Stimulated activated CD8-positive, alpha-beta memory T cell treated with anti-CD3 and anti-CD28 coated beads, Interleukin-4, amount 100 ng/mL, for 1 hour (primary cell): ENCODE measurements around the gene ASL.
"Not testable (repeated sequence)": the region's sequence is repeated elsewhere in the genome, so short reads cannot be mapped to it uniquely, and the experiment has no call there.

Source experiments
- DNase-seq, 2 donors: peaks; one replicate each; pipeline ENCODE4 v3.0.0-alpha.2; 2020; ENCODE audit warnings: low read depth in 2 of 2, low spot score in 1 of 2

Gene ASL

DNA sequence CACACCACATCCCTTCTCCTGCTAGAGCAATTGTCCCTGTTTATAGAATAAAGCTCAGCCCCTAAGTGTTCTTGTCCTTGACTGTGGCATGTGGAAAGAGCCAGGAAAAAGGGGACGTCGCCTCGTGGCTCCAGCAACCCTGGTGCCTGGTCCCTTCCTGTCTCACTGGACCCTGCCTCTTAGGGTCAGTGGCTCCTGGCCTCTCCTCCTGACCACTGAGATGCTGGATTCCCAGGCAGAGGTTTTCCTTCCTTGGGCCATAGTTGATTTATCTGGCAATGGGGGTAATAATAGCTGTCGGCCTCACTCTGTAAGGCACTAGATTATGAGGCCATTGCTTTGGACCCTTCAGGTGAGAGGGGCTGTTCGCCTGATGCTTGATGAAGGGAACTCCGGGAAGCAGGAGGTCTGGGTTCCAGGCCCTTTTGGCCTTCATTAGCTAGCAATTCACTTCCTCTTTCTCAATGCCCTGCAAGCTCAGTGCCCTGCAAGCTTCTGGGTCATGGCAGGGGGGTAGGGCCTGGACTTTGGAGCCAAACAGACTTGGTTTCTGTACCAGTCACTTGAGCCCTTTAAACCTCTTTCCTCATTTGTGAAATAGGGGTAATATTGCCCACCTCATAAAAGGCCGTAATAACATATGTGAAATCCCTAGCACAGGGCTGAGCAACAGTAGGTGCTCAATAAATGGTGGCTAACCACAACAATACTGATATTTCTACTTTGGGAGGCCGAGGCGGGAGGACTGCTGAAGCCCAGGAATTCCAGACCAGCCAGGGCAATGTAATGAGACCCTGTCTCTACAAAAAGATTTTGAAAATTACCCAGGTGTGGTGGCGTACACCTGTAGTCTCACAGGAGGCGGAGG, 1.1 kb downstream of the ASL start:
- DNase-seq, result no peak

DNA sequence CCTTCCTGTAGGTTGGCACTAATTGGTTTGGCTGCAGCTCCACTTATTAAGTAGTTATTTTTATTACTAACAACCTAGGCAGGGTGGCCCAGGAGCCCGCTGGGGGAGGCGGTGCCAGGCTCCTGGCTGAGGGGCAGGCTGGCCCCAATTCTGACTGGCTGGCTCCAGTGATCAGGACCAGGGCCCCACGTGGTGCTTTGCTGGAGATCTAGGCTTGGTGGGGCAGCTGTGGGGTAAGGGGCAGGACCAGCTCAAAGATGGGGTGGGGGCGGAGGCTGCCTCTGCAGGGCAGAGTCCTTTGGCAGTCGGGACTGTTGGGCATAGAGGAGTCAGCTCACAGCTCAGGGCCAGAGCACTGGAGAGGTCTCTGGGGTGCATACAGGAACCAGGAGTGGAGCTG, 2.4 kb downstream of the ASL start:
- no peak for DNase-seq

DNA sequence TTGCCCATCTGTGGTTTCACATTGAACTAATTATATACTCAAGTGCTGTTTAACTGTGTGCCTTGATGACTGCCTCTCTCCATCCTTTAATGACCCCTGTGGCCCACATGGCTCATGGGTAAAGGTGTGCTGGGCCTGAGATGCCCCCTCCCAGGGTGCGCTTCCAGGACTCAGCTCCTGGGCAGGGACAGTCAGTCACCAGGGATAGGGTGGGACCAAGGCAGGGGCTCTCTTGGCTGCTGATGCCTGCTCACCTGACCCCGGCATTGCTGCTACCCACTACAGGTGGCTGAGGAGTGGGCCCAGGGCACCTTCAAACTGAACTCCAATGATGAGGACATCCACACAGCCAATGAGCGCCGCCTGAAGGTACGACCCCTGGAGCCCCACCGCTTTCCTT, 6.5 kb downstream of the ASL start:
- DNase-seq, result no peak

DNA sequence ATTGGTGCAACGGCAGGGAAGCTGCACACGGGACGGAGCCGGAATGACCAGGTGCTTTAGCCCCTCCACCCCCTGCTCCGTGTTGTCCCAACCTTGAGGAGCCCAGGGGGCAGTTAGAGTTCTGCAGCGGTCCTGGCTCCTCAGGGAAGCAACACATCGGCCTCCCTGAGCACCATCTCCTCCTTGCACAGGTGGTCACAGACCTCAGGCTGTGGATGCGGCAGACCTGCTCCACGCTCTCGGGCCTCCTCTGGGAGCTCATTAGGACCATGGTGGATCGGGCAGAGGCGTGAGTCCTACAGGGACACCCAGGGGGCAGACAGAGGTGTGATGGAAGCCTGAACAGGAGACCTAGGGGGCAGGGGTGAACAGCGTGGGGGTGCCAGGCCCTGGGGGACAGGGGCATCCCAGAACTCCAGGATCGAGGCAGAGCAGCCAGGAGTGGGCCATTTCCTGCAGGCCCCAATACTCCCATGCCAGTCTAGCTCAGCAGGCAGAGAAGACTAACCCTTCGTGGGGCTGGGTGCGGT, 7.3 kb downstream of the ASL start:
- no peak for DNase-seq

DNA sequence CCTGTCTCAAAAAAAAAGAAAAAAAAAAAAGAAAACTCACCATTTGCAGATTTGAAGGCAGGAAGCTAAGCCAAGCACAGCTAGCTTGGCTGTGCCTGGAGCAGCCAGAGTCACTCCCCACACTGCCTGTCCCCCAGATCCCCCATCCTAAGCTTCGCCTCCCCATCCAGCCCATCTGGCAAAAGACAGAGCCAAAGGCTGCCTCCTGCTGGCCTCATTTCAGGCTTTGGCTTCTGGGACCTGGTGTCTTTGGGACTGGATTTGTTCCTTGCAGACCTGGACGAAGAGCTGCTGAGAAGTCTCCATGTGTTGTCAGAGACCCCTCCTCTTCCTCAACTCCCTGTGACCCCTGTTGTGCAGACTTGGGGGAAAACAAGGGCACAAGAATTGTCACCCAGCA, 8.1 kb downstream of the ASL start:
- DNase-seq, result no peak

DNA sequence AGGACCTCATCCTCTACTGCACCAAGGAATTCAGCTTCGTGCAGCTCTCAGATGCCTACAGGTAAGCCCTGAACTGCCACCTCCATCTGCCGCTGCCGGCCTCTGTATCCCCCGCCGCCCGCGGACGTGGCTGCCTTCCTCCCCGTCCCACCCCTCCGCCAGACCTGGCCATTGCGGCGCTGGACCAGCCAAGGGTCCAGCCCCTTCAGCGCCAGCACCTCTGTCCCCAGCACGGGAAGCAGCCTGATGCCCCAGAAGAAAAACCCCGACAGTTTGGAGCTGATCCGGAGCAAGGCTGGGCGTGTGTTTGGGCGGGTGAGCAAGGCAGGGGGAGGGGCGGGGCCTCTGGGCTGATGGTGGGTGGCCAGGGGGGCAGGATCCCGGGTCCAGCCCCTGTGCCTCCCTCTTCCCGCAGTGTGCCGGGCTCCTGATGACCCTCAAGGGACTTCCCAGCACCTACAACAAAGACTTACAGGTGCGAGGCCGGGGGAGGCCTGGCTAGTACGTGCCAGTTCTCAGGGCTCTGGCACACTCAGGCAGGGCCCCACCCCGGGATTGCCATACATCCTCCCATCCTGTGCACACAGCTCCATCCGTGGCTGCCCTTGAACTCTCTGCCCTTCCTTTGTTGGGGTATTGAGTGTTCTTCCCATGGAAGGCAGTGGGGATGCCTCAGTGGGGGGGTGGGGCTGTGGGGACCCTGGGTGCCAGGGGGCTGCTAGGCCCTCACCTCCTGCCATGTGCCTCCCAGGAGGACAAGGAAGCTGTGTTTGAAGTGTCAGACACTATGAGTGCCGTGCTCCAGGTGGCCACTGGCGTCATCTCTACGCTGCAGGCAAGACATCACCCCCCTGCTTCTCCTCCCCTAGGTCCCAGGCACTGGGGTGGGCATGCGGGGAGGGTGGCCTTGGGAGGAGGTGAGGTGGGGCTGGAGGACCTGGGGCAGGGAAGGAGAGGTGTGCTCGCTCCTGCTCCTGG, 13.5 kb downstream of the ASL start:
- DNase-seq, result no peak

DNA sequence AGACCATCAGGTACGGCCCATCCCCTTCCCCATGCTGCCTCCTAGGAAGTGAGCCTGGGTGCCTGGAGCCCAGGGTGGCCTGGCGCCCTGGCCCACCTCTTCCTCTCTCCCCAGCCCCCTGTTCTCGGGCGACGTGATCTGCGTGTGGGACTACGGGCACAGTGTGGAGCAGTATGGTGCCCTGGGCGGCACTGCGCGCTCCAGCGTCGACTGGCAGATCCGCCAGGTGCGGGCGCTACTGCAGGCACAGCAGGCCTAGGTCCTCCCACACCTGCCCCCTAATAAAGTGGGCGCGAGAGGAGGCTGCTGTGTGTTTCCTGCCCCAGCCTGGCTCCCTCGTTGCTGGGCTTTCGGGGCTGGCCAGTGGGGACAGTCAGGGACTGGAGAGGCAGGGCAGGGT, 17.0 kb downstream of the ASL start:
- DNase-seq, result no peak

DNA sequence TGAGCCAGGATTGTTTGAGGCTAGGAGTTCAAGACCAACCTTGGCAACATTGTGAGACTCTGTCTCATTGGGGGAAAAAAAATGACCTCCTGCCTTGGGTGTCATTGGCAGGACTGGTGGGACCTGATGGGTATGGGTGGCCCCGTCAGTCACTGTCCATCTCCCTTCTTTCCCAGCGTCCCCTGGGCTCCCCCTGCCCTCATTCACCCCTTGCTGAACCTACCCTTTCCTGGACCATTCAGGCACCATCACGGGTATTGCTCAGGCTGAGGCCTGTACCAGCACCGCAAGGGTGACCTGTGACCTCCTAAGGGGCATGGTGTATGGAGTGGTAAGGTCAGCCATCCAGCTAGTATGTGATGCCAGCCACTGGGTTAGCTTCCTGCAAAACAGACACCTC, 19.4 kb downstream of the ASL start:
- no peak for DNase-seq

DNA sequence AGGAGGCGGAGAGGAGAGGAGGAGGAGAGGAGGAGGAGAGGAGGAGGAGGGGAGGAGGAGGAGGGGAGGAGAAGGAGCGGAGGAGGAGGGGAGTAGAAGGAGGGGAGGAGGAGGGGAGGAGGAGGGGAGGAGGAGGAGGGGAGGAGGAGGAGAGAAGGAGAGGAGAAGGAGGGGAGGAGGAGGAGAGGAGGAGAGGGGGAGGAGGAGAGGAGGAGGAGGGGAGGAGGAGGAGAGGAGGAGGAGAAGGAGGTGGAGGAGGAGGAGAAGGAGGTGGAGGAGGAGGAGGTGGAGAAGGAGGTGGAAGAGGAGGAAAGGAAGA, 23.6 kb downstream of the ASL start:
- DNase-seq, result no peak

DNA sequence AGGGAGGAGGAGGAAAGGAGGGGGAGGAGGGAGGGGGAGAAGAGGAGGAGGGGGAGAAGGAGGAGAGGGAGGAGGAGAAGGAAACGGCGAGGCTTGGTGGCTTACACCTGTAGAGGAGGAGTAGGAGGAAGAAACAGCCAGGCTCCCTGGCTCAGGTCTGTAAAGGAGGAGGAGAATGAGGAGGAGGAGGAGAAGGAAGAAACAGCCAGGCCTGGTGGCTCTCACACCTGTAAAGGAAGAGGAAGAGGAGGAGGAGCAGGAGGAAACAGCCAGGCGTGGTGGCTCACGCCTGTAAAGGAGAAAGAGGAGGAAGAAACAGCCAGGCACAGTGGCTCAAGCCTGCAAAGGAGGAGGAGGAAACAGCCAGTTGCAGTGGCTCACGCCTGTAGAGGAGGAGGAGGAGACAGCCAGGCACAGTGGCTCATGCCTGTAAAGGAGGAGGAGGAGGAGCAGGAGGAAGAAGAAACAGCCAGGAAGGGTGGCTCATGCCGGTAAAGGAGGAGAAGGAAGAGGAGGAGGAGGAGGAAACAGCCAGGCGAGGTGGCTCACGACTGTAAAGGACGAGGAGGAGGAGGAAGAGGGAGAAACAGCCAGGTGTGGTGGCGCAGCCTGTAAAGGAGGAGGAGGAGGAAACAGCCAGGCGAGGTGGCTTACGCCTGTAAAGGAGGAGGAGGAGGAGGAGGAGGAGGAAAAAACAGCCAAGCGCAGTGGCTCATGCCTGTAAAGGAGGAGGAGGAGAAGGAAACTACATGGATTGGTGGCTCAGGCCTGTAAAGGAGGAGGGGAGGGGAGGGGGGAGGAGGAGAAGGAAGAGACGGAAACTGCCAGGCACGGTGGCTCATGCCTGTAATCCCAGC, 24.2 kb downstream of the ASL start:
- DNase-seq, result no peak

DNA sequence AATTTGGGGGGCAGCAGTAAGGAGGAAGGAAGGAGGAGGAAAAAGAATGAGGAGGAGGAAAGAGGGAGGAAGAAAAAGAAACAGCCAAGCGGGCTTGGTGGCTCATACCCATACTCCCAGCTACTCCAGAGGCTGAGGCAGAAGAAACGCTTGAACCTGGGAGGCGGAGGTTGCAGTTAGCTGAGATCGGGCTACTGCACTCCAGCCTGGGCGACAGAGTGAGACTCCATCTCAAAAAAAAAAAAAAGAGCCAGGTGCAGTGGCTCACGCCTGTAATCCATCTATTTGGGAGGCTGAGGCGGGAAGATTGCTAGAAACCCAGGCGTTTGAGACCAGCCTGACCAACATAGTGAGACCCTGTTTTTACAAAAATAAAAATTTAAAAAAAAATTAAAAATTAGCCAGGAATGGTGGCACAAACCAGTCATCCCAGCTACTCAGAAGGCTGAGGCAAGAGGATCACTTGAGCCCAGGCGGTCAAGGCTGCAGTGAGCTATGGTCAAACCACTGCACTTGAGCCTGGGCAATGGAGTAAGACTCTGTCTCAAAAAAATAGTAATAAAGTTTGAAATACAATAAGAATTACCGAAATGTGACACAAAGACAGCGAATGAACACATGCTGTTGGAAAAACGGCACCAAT, 24.9 kb downstream of the ASL start:
- DNase-seq, result no peak

DNA sequence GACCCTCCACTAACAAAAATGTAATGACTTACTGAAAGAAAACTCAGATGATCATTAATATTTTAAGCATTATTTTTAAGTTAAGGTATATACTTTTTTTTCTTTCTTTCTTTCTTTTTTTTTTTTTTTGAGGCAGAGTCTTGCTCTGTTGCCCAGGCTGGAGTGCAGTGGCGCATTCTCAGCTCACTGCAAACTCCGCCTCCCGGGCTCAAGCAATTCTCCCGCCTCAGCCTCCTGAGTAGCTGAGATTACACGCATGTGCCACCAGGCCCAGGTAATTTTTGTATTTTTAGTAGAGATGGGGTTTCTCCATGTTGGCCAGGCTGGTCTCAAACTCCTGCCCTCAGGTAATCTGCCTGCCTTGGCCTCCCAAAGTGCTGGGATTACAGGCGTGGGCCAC, 26.5 kb downstream of the ASL start:
- not testable (repeated sequence) for DNase-seq

DNA sequence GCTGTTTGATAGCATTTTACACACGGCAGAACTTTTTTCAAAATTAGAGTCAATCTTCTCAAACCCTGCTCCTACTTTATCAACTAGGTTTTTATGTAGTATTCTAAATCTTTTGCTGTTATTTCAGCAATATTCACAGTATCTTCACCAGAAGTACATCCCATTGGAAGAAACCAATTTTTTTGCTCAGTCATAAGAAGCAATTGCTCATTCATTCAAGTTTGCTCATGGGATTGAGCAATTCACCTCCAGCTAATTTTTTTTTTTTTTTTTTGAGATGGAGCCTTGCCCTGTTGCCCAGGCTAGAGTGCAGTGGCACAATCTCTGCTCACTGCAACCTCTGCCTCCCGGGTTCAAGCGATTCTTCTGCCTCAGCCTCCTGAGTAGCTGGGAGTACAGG, 28.4 kb downstream of the ASL start:
- DNase-seq, result not testable (repeated sequence)

DNA sequence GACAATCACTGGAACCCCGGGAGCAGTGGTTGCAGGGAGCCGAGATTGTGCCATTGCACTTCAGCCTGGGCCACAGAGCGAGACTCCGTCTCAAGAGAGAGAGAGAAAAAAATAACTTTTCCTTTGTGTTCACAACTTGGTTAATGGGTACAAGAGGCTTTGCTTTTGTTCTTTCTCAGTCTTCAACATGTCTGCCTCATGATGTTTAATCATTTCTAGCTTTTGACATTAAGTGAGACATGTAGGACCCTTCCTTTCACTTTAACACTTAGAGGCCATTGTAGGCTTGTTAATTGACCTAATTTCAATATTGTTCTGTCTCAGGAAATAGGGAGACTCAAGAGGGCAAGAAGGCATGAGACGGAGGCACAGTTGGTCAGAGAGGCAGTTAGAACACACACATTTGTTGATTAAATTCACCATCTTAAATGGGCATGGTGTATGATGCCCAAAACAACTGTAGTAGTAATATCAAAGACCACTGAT, 29.7 kb downstream of the ASL start:
- no peak for DNase-seq

DNA sequence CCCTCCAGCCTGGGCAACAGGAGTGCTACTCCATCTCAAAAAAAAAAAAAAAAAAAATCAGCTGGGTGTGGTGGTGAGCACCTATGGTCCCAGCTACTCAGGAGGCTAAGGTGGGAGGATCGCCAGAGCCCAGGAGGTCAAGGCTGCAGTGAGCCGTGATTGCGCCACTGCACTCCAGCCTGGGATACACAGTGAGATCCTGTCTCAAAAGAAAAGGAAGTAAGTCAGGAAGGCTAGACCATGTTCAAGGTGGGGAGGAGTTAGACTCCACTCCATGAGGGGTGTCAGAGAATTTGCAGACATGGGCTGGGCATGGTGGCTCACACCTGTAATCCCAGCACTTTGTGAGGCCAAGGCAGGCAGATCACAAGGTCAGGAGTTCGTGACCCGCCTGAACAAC, 32.8 kb downstream of the ASL start:
- not testable (repeated sequence) for DNase-seq

DNA sequence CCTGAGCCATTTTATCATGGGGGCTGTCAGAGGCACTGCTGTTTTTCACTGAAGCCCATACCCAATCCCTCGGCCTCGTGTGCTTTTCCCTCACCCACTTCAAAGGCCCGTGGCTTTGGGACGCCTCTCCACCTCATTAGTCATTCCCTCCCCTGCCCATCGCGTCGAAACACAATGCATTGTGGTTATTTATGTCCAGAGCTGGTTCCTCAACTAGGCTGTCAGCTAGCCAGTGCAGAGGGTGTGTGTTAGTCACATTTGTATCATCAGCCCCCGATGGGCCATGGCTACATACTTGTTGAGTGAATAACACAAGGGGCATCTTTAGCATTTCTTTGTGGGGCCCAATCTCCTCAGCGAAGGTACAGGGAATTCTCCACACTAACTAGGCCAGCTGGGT, 35.2 kb downstream of the ASL start:
- no peak for DNase-seq

DNA sequence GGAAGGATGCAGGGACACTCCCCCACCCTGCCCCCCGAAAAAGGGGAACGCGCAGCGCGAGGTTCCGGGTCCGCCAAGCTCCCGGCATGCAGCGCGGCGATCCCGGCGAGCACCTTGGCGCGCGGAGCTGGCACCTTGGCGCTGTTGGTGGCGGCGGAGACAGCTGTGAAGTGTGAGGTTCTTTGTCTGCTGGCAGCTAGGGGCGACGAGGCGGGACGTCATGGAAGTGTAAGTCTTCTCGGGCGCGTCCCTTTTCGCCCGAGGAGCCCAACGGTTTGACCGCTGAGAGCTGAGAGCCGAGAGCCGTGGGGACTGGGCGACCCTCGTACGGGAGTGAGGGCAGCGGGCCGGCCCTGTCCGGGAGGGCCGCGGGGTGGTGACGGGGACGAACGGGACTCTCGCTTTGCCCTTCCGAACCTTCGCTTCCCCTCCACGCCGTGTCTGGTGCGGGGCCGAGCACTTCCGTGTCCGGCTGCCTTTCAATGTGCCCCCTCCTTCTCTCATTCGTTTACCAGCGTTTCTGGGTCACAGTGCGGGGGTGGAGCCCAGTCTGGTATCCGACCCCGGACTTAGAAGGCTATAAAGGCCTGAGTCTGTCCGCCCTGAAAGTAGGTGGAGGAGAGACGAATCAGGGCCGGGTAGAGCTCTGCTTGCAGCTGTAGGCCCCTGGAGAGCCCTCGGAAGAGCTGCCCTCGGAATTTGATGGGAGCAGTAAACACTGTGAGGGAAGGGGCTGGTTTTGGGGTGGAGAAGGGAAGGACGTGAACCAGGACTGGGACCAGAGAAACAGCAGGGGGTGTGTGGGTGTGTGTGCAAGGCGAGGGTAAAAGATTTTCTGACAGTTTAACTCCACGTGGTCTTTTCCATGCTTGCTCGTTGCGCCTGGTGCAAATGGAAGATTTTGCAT, 39.4 kb downstream of the ASL start, which contains the start of gene CRCP:
Gene CRCP (plus strand): TSS at position 105 of the 907 bp plus-strand sequence. CDS start 116 bp downstream, at position 221.
- peak; percentile 64 to 71 for DNase-seq

DNA sequence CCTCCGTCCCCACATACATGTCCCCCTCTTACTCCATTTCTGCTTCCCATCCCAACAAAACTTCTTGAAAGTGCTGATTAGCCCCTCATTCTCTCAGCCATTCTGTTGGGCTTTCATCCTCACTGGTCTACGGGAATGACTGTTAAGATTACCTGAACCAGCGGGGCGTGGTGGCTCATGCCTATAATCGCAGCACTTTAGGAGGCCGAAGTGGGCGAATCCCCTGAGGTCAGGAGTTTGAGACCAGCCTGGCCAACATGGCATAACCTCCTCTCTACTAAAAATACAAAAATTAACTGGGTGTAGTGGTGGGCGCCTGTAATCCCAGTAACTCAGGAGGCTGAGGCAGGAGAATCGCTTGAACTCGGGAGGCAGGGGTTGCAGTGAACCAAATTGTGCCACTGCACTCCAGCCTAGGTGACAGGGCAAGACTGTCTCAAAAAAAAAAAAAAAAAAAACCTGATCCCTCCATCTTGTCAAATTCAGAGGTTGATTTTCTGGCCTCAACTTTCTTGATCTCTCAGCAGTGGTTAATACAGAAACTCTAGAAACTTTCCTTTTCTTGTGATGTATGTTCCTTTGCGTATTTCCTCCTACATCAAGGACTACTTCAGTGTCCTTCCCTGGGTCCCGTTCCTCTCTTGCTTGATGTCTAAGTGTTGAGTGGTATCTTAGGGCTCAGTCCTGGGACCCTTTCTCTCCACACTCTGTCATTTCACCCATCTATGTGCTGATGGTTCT, 41.2 kb downstream of the ASL start:
- DNase-seq, result not testable (repeated sequence)

DNA sequence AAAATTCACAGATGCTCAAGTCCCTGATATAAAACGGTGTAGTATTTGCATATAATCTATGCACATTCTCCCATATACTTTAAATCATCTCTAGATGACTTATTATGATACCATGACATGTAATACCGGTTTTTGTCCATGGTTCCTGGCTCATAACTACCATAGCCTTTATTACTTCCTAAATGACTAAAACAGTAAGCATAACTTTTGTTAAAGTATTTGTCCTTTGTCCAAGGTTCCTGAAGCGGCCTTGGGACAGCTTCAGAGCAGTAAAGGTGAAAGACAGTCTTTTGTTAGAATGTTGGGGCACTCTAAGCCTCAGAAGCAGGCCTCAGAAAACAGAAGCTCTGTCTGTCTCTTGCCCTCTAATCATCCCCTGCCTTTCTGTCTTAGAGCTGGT, 43.0 kb downstream of the ASL start:
- DNase-seq, result no peak
